Uterus (tissue), 4 donors: ENCODE data around the gene TTC7B. TPM values are rescaled to one million over a fixed set of nuclear protein-coding genes. Genes with fewer than 3 reads are reported as not detected.

Source experiments
- DNase-seq, 2 donors: peaks; one replicate each; pipeline ENCODE4 v3.0.0-alpha.2; 2019 to 2020
- H3K27ac ChIP-seq, 2 donors: fragments of 200-600 bp; sonication (generic); 1 replicate in 1 of 2; 2 replicates in 1 of 2; pipeline ENCODE4 v1.5.1; 2016 to 2018
- H3K27me3 ChIP-seq, 2 donors: fragments of 200-600 bp; sonication (generic); one replicate each; pipeline ENCODE4 v1.5.1; 2018 to 2019; ENCODE audit warnings: control low read depth in 1 of 2
- H3K36me3 ChIP-seq, 2 donors: fragments of 200-600 bp; sonication (generic); one replicate each; pipeline ENCODE4 v1.5.1; 2019; ENCODE audit warnings: control low read depth in 1 of 2
- H3K4me1 ChIP-seq, 2 donors: fragments of 200-600 bp; sonication (generic); one replicate each; pipeline ENCODE4 v1.5.1; 2018 to 2019; ENCODE audit warnings: control low read depth in 1 of 2
- H3K4me3 ChIP-seq, 2 donors: fragments of 200-600 bp; sonication (generic); 1 replicate in 1 of 2; 2 replicates in 1 of 2; pipeline ENCODE4 v1.5.1; 2018 to 2019; ENCODE audit warnings: mild to moderate bottlenecking in 1 of 2
- H3K9me3 ChIP-seq, 2 donors: fragments of 200-600 bp; sonication (generic); one replicate each; pipeline ENCODE4 v1.5.1; 2019; ENCODE audit warnings: control low read depth in 1 of 2
- POLR2A ChIP-seq, 2 donors: fragments of 450-650 bp; IDR thresholded peaks; one replicate each; pipeline ENCODE4 v1.6.1; 2016; ENCODE audit warnings: antibody characterized with exemption in 2 of 2, mild to moderate bottlenecking in 1 of 2, moderate library complexity in 1 of 2
- intact Hi-C: fragments of 100-400 bp; cut with DNase I; formaldehyde crosslinking; loops from one replicate; pipeline ENCODE4 v1.15.1; 2023; ENCODE audit warnings: low total_unique reads
- total RNA-seq, 4 donors: library from RNA; depleted of rRNA in 3 of 4; stranded (reverse); fragments of >200 nt in 3 of 4; gene quantifications; one replicate each; pipeline versions ENCODE4 v1.1.0 to v1.2.4, GENCODE V29; 2014 to 2023
- TF ChIP-seq, protein P1 (sequence below), 4 experiments: fragments of 200-600 bp in 2 of 4; fragments of 450-650 bp in 2 of 4; sonication (generic) in 2 of 4; IDR thresholded peaks; one replicate each; pipeline ENCODE4 v1.5.1; 2016 to 2019; ENCODE audit warnings: antibody characterized with exemption in 4 of 4, mild to moderate bottlenecking in 2 of 4, moderate library complexity in 1 of 4
- donor health status: DM: yes; HTN: yes; CAD: no.

The TTC7B gene
- total RNA-seq, 4 donors from 2014 or later, result 15.3 to 73.9 (median 28.0) TPM

DNA sequence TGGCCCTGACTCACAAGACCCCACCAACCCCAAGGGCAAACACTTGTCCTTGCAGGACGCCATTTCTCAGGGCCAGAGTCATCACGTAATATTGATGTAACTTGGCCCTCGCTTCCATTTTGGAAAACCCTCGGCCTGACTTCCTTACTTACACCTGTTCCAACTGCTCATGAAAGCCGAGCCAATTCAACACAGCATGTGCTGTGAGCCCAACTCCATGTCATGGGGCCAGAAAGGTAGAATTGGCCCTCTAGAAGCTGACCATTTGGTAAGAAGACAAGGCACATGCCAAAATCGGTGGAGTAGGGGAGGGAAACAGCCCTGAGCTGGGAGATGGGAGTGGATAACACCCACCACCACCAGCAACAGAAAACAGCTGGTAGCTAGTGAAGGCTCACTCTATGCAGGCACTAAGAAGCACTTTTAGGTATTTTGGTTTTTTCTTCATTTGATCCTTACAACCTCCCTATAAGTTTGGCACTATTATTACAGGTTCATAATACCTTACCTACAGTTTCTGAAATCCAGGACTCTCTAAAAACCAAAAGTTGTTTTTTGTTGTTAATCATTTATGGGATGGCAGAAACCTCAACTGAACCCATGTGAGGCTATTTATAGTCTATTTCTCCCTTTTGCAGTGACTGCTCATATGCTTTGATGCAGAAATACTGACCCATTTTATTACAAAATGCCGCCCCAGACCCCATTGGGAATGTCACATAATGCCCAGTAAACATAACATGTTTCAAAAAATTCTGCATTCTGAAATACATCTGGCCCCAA is 6.5 kb downstream of the TTC7B start:
- Histone ChIP-seq H3K4me3 (no peak overlapping the region), H3K36me3 (no peaks in the 10 kb centered on the region), H3K27me3 (no peaks in the 10 kb centered on the region), H3K4me1 (no peaks in the 10 kb centered on the region), H3K9me3 (no peaks in the 10 kb centered on the region), H3K27ac (no peak overlapping the region)
- intact Hi-C loops, result no loop called here
- no peak for DNase-seq
- TF ChIP-seq, protein P1, sequence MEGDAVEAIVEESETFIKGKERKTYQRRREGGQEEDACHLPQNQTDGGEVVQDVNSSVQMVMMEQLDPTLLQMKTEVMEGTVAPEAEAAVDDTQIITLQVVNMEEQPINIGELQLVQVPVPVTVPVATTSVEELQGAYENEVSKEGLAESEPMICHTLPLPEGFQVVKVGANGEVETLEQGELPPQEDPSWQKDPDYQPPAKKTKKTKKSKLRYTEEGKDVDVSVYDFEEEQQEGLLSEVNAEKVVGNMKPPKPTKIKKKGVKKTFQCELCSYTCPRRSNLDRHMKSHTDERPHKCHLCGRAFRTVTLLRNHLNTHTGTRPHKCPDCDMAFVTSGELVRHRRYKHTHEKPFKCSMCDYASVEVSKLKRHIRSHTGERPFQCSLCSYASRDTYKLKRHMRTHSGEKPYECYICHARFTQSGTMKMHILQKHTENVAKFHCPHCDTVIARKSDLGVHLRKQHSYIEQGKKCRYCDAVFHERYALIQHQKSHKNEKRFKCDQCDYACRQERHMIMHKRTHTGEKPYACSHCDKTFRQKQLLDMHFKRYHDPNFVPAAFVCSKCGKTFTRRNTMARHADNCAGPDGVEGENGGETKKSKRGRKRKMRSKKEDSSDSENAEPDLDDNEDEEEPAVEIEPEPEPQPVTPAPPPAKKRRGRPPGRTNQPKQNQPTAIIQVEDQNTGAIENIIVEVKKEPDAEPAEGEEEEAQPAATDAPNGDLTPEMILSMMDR (IDR thresholded peaks at IDR 0.05), result no peak
- TF ChIP-seq POLR2A (IDR thresholded peaks at IDR 0.05), result no peak

DNA sequence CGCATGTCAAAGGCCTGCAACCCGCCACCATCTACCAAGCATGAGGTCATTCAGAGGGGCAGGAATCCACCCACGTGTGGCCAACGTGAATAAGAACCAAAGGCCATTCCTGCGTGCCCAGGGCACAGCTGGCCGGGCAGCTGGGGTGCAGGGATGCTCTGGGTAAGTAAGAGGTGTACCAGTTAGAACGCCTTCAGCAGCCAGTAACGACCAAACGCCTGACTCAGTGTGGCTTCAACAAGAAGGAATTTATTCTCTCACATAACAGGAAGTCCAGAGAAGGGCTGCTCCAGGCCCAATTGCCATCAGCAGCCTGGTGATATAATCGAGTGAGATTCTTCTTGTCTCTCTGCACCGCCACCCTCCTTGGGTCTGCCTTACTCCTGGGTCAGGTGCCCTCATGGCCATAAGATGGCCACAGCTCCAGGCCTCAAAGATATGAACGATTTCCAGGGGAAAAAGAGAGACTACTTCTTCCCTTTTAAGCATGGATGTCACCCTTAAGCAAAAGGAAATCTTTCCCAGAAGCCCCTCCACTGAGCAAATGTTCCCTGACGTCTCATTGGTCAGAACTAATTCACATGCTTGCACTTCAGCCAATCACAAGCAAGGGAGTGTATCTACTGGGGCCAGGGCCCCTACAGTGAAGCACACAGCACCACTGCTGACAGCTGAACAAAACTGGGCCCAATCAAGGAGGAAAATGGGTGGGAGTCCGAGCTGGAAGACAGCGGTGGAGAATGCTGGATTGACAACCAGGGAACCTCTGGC is 7.3 kb downstream of the TTC7B start:
- DNase-seq, result no peak
- Histone ChIP-seq H3K36me3 (no peaks in the 10 kb centered on the region), H3K27ac (no peak overlapping the region), H3K4me1 (no peaks in the 10 kb centered on the region), H3K4me3 (no peak overlapping the region), H3K9me3 (no peaks in the 10 kb centered on the region), H3K27me3 (no peaks in the 10 kb centered on the region)
- intact Hi-C loops, result no loop called here
- TF ChIP-seq POLR2A (IDR thresholded peaks at IDR 0.05), result no peak
- TF ChIP-seq, protein P1 (IDR thresholded peaks at IDR 0.05), result no peak

DNA sequence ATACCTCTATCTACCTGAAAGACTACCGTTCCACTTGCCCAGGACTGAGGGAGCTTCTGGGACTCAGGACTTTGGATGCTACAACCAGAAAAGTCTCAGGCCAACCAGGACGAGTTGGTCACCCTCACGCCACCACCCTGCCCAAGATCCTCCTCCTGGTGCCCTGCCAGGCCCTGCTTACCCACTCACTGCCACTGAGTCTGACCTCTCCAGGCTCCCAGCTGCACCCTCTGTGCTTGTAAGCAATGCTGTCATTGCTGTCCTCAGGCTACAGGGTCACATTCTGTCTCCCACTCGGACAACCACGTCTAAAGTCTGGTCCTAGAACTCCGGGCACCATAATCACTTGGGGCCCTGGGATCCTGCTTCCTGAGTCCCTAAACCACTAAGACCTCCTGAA is 9.2 kb downstream of the TTC7B start:
- Histone ChIP-seq H3K36me3 (no peaks in the 10 kb centered on the region), H3K27me3 (no peaks in the 10 kb centered on the region), H3K9me3 (no peaks in the 10 kb centered on the region), H3K4me1 (no peaks in the 10 kb centered on the region), H3K4me3 (no peak overlapping the region), H3K27ac (no peak overlapping the region)
- no peak for TF ChIP-seq POLR2A (IDR thresholded peaks at IDR 0.05)
- TF ChIP-seq, protein P1 (IDR thresholded peaks at IDR 0.05), result no peak
- DNase-seq, result no peak
- intact Hi-C loops, result no loop called here

DNA sequence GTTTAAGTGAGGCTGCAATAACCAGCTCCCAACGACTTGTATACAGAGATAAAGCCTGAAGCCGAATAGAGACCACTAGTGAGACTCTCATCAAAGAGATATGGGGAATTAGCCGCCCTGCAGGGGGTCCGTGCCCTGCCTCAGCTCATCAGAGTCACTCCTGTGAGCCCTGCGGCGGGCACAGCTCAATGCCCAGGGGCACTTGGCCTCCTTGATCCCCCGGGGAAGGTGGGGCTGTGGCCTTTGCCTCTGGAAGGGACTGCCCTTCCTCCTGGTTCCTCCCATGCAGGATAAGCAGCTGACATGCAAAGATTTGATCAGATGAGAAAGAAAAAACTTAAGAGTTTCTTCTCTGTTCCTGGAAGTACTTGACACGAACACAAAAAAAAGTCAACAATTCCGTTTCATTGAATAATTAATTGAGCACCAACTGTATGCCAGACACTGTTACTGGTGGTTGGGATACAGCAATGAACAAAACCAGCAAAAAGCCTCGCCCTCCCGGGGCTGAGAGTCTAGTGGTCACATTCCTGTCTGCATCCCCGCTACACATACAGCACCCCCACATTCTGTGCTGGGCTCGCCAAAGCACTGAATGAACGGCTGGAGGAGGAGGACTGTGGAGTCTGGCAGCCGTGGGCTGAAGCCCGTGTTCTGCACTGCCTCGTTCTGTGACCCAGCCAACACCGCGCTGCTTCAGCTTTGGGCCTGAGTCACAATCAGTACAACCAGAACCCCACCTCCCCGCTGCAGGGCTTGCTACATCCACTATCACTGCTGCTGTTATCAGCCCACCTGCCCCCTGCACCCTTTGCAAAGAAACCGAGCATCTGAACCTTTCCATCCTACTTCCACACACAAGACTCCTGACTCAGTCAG is 10.3 kb downstream of the TTC7B start:
- H3K27ac ChIP-seq, result no peak overlapping the region
- no peak overlapping the region for H3K4me3 ChIP-seq
- H3K4me1 ChIP-seq, result no peaks in the 10 kb centered on the region
- intact Hi-C loops, result no loop called here
- TF ChIP-seq, protein P1 (IDR thresholded peaks at IDR 0.05), result no peak
- no peak for TF ChIP-seq POLR2A (IDR thresholded peaks at IDR 0.05)
- peak in 1 of 2 donors; percentile 46 for DNase-seq
- H3K27me3 ChIP-seq, result no peaks in the 10 kb centered on the region
- no peaks in the 10 kb centered on the region for H3K36me3 ChIP-seq
- H3K9me3 ChIP-seq, result no peaks in the 10 kb centered on the region
